Activated CD8-positive, alpha-beta memory T cell treated with anti-CD3 and anti-CD28 coated beads, Interleukin-2, amount 50 U/mL, for 24 hours (primary cell): Measurements from ENCODE around the gene UNC5CL.

Experiments
- DNase-seq: peaks from one replicate; pipeline ENCODE4 v3.0.0-alpha.2; 2020; ENCODE audit errors: extremely low read depth

Gene UNC5CL, protein sequence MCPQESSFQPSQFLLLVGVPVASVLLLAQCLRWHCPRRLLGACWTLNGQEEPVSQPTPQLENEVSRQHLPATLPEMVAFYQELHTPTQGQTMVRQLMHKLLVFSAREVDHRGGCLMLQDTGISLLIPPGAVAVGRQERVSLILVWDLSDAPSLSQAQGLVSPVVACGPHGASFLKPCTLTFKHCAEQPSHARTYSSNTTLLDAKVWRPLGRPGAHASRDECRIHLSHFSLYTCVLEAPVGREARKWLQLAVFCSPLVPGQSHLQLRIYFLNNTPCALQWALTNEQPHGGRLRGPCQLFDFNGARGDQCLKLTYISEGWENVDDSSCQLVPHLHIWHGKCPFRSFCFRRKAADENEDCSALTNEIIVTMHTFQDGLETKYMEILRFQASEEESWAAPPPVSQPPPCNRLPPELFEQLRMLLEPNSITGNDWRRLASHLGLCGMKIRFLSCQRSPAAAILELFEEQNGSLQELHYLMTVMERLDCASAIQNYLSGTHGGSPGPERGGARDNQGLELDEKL

GRCh38 chr6:41039060-41039998 lies at the start of gene UNC5CL:
TSS of gene UNC5CL (minus strand) at chr6:41039221. CDS start at chr6:41035074, 4,147 bp downstream.
- no peak for DNase-seq

GRCh38 chr6:41088451-41088850 lies 49.4 kb upstream of the UNC5CL start:
- DNase-seq = no peak

DNA sequence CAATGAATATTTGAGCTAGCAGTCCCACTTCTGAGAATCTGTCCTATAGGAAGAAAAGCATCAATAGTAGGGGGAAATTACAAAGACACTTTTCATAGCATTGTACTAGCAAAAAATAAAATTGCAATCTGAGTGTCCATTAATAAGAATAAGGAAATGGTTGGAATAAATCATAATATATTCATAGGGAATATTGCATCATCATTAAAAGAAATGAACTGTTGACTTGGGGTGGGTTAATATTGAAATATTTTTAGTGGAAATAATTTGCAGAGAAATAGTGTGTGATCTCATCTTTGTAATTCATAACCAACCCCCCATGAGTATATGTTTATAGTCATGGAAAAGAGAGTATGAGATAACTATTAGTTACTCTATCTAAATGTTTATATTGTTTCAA lies 46.2 kb upstream of the UNC5CL start:
- no peak for DNase-seq

DNA sequence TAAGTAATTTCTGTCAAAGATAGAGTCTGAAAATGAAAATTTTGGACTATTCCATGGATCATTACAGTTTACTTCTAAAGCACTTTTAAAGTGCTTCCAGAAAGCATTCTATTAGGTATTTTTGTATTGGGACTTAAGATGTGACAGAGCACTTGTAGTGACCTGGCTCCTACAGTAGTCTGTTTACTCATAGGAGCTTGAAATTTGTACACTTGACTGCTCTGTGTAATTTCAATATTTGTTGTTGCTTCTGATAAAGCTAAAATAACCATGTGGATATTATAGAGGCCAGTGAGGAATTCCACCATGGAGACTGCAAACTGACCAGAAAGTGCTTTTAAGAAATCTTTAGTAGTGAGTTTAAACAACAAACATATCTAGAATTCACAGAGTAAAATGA lies 44.1 kb upstream of the UNC5CL start:
- DNase-seq = no peak

GRCh38 chr6:41080621-41081020 lies 41.6 kb upstream of the UNC5CL start:
- no peak for DNase-seq

DNA sequence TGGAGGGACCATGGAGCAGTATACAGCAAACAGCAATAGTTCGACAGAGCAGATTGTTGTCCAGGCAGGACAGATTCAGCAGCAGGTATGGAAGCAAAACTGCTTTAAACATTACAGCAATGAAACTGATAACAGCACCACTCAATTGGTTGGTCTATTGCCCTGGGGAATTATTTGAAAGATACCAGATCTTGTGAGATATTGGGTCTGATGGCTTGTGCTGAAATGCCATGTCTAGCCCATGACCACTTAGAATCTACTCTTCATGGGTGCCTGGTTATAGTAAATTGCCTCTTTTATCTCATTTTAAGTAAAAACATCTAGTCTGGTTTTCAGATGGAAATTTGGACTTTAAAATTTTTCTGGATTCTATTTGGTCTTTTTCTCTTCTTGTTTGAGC lies 40.1 kb upstream of the UNC5CL start:
- no peak for DNase-seq

- no peak for DNase-seq
These were observed 39.1 kb upstream of the UNC5CL start for GRCh38 chr6:41078101-41078500.

GRCh38 chr6:41077536-41077935 lies 38.5 kb upstream of the UNC5CL start:
- DNase-seq = no peak

DNA sequence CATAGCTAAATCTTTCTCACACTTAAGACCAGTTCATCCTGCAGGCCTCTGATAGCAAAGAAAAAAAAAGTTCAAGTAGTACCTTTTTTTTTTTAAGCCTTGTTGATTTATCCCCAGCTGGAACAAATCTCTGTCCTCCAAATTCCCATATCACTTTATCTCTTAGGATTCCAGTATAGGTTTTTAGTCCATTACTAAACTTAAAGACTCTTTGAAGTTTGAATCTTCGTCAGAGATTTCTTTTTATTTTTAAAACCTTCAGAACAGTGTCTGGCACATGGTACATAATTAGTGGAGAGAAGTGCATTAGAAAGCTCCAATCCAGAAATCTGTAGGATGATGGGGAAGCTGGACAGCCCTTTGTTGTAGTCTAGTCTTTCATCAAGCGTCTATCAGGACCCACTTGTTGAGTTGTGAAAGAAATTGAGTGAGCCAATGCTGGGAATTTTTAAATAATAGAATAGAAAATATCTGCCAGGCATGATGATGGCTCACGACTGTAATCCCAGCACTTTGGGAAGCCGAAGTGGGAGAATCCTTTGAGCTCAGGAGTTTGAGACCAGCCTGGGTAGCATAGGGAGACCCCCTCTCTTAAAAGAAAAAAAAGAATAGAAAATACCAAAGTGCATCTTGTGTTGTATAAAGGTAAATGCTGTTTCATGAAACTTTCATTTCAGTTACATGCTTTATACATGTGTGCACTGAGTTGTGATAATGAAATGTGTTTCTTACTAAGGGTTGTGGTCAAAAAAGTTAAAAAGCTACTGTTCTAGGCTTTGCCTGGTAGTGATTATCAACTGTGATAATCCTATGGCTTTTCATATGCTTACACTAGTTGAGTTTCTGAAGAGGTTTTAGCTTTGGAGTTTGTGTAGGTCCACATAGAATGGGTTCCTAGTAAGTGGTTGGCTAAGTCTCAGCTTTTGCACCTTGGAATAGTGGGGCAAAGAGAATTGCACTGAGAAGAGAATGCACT lies 36.9 kb upstream of the UNC5CL start:
- DNase-seq = no peak

- no peak for DNase-seq
These were observed 35.8 kb upstream of the UNC5CL start for GRCh38 chr6:41074692-41075436.

- no peak for DNase-seq
These were observed 35.1 kb upstream of the UNC5CL start for GRCh38 chr6:41073968-41074691.

GRCh38 chr6:41073203-41073967 lies 34.4 kb upstream of the UNC5CL start:
- DNase-seq = peak; percentile 39

- no peak for DNase-seq
These were observed 33.8 kb upstream of the UNC5CL start, which contains the start of gene NFYA for GRCh38 chr6:41072836-41073202. TSS of gene NFYA (plus strand) at chr6:41072974. CDS start at chr6:41079090, 6,116 bp downstream.

DNA sequence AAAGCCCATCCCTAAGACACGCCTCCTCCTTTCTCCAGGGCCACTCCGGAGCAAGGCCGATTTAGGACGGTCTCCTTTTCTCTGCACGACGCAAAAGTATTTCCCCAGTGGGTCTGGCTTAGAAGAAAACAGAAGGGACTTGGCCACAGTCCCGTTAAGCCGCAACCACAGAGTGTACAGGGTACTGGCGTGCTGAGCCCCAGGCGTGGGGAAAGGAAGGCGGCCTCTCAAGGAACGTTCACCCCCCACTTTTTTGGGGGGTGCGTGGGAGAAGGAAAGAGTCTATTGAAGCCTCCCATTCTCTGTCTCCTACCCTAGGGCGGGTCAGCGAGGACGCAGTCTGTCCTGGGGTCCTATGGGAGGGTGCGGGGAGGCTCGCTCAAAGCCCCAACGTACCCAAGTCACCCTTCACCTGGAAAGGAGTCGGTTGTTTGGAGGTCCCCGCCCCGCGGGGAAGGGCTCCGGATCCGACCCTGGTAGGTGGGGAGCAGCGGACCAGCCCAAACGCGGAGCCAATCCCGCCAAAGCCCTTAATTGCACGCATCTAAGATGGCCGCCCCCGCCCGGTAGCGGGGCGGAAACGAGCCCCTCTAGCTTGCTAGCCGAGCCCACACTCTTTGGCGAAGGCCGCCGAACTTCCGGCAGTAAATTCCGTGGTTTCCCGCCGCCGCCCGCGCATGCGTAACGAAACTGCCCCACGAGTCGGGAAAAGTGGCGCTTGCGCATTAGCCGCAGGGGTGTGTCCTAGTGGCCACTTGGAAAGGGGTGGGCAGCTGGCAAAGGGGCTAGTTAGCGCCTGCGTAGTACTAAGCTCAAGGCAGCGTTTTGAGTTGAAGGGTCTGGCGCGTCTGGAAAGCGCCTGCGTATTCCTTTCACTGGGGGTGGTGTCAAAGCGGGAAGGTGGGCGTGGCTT lies 33.2 kb upstream of the UNC5CL start, which contains the start of gene OARD1:
Gene OARD1 (minus strand): TSS at position 434 of the 913 bp plus-strand sequence. CDS start 722 bp downstream, outside the sequence.
- peak; percentile 100 for DNase-seq

DNA sequence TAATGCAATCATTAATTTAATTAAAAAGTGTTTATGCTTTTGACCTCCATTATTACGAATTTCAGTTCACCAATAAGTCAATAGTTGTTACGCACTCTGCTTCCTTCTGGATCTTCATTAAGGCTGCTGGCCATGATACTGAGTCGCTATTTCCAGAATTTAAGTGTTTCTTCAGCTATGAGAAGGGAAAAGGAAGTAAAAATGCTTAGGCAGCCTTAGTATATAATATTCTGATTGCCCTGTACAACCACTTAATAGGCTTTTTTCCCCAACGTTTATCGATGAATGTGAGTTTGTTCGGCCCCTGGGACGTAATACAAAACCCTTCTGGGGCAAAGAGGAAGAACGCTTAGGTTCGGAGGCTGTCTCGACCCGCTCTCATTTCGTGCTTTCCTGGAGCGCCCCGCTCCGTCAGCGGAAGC lies 32.5 kb upstream of the UNC5CL start:
- peak; percentile 46 for DNase-seq

- DNase-seq = peak; percentile 19
These were observed 27.9 kb upstream of the UNC5CL start for GRCh38 chr6:41066867-41067304.

- no peak for DNase-seq
These were observed 26.6 kb upstream of the UNC5CL start for GRCh38 chr6:41065550-41066026.

DNA sequence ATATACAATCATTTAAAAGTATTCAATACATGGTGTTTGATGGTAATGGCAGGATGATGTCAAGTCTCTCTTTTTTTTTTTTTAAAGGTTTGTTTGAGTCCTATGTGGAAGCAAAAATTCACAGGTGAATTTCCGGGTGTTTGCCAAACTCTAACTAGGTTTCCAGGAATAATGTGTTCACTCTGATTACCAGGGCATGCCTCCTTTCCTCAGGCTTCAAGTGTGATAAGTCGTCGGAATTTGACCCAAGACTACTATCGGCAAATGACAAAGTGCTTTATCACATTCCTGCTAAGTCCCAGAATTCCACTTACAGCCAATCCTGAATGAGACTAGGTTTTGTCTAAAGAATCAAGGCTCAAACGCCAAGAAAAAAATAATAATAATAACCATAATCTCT lies 25.8 kb upstream of the UNC5CL start:
- DNase-seq = no peak
